Tibial artery (tissue), 4 donors: ENCODE results near the gene ARAP3.

Source experiments
- DNase-seq, 2 donors: peaks; one replicate each; pipeline ENCODE4 v3.0.0-alpha.2; 2019
- H3K27ac ChIP-seq, 2 donors: fragments of 200-600 bp; sonication (generic) in 1 of 2; 1 replicate in 1 of 2; 2 replicates in 1 of 2; pipeline ENCODE4 v1.5.1; 2018 to 2019; ENCODE audit warnings: mild to moderate bottlenecking in 1 of 2
- H3K27me3 ChIP-seq, 2 donors: fragments of 200-600 bp; sonication (generic) in 1 of 2; one replicate each; pipeline versions ENCODE4 v1.5.1 to v1.6.0; 2016 to 2019
- H3K36me3 ChIP-seq, 3 donors: fragments of 200-600 bp; sonication (generic) in 2 of 3; one replicate each; pipeline ENCODE4 v1.5.1; 2016 to 2019; ENCODE audit warnings: mild to moderate bottlenecking in 2 of 3
- H3K4me1 ChIP-seq, 4 donors: fragments of 200-600 bp; sonication (generic) in 2 of 4; 1 replicate in 3 of 4; 2 replicates in 1 of 4; pipeline ENCODE4 v1.5.1; 2016 to 2019
- H3K4me3 ChIP-seq, 2 donors: fragments of 200-600 bp; sonication (generic) in 1 of 2; 1 replicate in 1 of 2; 2 replicates in 1 of 2; pipeline ENCODE4 v1.5.1; 2018 to 2019; ENCODE audit warnings: mild to moderate bottlenecking in 2 of 2
- H3K9me3 ChIP-seq, 3 donors: fragments of 200-600 bp; sonication (generic) in 1 of 3; one replicate each; pipeline ENCODE4 v1.5.1; 2016 to 2019
- intact Hi-C: fragments of 100-400 bp; cut with DNase I; formaldehyde crosslinking; loops from one replicate; pipeline ENCODE4 v1.15.0; 2023; ENCODE audit warnings: low total_unique reads
- TF ChIP-seq, protein P1 (sequence below), 2 experiments: fragments of 200-600 bp in 1 of 2; fragments of 450-650 bp in 1 of 2; IDR thresholded peaks; one replicate each; pipeline ENCODE4 v1.5.1; 2017 to 2019; ENCODE audit warnings: antibody characterized with exemption in 2 of 2, mild to moderate bottlenecking in 1 of 2, moderate library complexity in 1 of 2

ARAP3 gene

DNA sequence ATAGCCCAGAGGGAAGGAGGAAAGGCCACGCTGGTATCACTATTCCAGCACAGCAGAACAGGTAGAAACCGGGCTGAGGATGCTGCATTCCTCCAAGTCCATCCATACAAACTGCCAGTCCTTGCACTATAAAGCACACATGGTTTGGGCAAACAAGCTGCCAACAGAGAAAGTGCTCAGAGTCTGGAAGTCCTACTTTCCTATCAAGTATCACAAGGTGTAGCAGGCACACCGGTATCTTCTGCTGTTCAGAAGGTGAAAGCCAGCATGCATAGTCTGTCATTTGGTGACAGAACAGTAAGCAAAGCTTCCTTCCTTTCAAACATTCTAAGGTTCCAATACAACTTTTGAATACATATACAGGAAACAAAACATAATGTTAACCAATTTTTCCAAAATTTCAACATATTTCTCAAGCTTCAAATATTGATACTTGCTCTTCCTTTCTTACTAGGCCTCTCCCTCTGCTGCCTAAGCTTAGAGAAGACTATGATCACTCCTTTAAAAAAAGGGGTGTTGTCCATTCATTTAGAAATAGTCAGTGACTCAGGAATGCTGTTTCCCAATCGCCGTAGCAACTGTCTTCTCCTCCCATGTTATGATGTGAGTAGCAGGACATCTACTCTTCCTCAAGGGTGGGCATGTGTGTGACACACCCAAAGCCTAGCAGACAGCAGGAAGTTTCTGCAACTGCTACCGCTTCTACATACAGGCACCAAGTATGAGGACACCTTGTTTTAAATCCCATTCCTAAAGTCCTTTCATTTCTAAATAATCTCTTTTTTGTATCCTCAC is 77.9 kb downstream of the ARAP3 start:
- DNase-seq = peak; percentile 78 to 85
- no peak overlapping the region for H3K4me3 ChIP-seq
- TF ChIP-seq, protein P1, sequence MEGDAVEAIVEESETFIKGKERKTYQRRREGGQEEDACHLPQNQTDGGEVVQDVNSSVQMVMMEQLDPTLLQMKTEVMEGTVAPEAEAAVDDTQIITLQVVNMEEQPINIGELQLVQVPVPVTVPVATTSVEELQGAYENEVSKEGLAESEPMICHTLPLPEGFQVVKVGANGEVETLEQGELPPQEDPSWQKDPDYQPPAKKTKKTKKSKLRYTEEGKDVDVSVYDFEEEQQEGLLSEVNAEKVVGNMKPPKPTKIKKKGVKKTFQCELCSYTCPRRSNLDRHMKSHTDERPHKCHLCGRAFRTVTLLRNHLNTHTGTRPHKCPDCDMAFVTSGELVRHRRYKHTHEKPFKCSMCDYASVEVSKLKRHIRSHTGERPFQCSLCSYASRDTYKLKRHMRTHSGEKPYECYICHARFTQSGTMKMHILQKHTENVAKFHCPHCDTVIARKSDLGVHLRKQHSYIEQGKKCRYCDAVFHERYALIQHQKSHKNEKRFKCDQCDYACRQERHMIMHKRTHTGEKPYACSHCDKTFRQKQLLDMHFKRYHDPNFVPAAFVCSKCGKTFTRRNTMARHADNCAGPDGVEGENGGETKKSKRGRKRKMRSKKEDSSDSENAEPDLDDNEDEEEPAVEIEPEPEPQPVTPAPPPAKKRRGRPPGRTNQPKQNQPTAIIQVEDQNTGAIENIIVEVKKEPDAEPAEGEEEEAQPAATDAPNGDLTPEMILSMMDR (IDR thresholded peaks at IDR 0.05) = no peak
- H3K36me3 ChIP-seq = no peaks in the 10 kb centered on the region
- no peaks in the 10 kb centered on the region for H3K27me3 ChIP-seq
- intact Hi-C loops = no loop called here
- peaks cover 0 to 63% (median 22%) of the 10 kb centered on the region in 4 donors for H3K4me1 ChIP-seq
- no peaks in the 10 kb centered on the region for H3K9me3 ChIP-seq
- peak overlapping the region; percentile 73 for H3K27ac ChIP-seq
